ENCODE data around the gene CNTNAP5. TPM values are rescaled to one million over a fixed set of nuclear protein-coding genes. Genes with fewer than 3 reads are reported as not detected.
A peak's percentile ranks its signal among the peaks of the same experiment; 100 is the strongest.

CNTNAP5 gene
- total RNA-seq, 1 experiment from 2014 or later = not detected

DNA sequence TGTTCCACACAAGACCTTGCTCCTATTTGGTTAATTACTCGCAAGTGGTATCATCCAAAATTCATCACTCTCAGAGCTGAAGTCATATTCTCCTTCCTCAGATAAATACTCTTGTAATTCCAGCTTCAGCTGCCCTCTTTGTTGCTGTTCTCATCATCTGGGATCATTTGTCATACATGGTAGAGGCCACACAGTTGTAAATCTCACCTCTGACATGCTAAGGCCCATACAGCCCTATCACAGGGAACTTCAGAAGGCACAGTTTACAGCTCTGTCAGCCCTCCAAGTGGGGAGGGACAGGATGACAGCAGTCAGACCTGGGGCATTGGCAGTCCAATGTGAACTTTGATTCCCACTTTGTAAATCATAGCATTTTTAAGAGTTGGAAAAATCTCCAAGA lies 399.0 kb downstream of the CNTNAP5 start:
- H3K4me1 Mint-ChIP-seq (ENCODE audit: insufficient read depth, unreplicated experiment) = no peaks in the 10 kb centered on the region
- DNase-seq (ENCODE audit: unreplicated experiment) = no peak
- no TSS peak for BruUV-seq (replicated peaks)

GRCh38 chr2:124426122-124426521 lies 401.0 kb downstream of the CNTNAP5 start:
- Mint-ChIP-seq H3K27me3 (ENCODE audit: insufficient read depth, unreplicated experiment) (peaks cover 47% of the 10 kb centered on the region), H3K36me3 (ENCODE audit: insufficient read depth, unreplicated experiment) (peaks cover 6% of the 10 kb centered on the region), H3K4me1 (ENCODE audit: insufficient read depth, unreplicated experiment) (peaks cover 5% of the 10 kb centered on the region), H3K4me3 (ENCODE audit: unreplicated experiment) (no peak overlapping the region), H3K27ac (ENCODE audit: low read depth, unreplicated experiment) (no peak overlapping the region), H3K9me3 (ENCODE audit: unreplicated experiment) (no peaks in the 10 kb centered on the region)
- intact Hi-C loops (cut with micrococcal nuclease) = no loop called here
- CTCF ChIA-PET = interaction anchor here (0.7 kb wide), 1 partner anchor 13 kb away, joined by 3 read pairs; no protein-coding TSS in a partner anchor
- no TSS peak for BruUV-seq (replicated peaks)
- POLR2A ChIA-PET = interaction anchor here (0.6 kb wide), 1 partner anchor 330 kb away, joined by 3 read pairs; no protein-coding TSS in a partner anchor
- TF ChIP-seq, protein P1, sequence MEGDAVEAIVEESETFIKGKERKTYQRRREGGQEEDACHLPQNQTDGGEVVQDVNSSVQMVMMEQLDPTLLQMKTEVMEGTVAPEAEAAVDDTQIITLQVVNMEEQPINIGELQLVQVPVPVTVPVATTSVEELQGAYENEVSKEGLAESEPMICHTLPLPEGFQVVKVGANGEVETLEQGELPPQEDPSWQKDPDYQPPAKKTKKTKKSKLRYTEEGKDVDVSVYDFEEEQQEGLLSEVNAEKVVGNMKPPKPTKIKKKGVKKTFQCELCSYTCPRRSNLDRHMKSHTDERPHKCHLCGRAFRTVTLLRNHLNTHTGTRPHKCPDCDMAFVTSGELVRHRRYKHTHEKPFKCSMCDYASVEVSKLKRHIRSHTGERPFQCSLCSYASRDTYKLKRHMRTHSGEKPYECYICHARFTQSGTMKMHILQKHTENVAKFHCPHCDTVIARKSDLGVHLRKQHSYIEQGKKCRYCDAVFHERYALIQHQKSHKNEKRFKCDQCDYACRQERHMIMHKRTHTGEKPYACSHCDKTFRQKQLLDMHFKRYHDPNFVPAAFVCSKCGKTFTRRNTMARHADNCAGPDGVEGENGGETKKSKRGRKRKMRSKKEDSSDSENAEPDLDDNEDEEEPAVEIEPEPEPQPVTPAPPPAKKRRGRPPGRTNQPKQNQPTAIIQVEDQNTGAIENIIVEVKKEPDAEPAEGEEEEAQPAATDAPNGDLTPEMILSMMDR (IDR thresholded peaks at IDR 0.05; ENCODE audit: unreplicated experiment) = no peak
- no peak for DNase-seq (ENCODE audit: unreplicated experiment)

More for the DNA sequence above, 399.0 kb downstream of the CNTNAP5 start:
- TF ChIP-seq, protein P1 (IDR thresholded peaks at IDR 0.05; ENCODE audit: unreplicated experiment) = no peak
- ChIA-PET POLR2A (no interaction called here), CTCF (no interaction called here)
- intact Hi-C loops (cut with micrococcal nuclease) = no loop called here
- Mint-ChIP-seq H3K27ac (ENCODE audit: low read depth, unreplicated experiment) (no peak overlapping the region), H3K27me3 (ENCODE audit: insufficient read depth, unreplicated experiment) (peaks cover 41% of the 10 kb centered on the region), H3K9me3 (ENCODE audit: unreplicated experiment) (no peaks in the 10 kb centered on the region), H3K36me3 (ENCODE audit: insufficient read depth, unreplicated experiment) (no peaks in the 10 kb centered on the region), H3K4me3 (ENCODE audit: unreplicated experiment) (no peak overlapping the region)

DNA sequence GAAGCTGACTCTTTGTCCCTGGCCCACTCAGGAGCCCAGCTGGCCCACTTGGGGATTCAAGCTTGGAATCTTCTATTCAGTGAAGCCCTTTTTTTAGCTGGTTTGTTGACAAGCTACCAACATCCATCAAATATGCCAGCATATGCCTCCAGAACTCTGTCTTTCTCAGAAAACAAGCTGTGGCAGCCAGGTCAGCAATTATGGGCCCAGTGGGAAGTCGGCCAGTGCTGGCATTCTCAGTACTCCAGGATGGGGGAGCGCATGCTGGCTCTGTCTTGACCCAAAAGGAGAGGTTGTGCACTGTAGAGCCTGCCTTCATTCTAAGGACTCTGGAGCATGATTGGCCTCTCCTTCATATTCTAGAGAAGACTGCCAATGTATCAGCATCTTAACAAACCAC lies 401.5 kb downstream of the CNTNAP5 start:
- ChIA-PET CTCF (interaction anchor here (0.7 kb wide), 1 partner anchor 12 kb away, joined by 3 read pairs; no protein-coding TSS in a partner anchor), POLR2A (no interaction called here)
- Mint-ChIP-seq H3K9me3 (ENCODE audit: unreplicated experiment) (no peaks in the 10 kb centered on the region), H3K4me1 (ENCODE audit: insufficient read depth, unreplicated experiment) (peaks cover 5% of the 10 kb centered on the region), H3K27me3 (ENCODE audit: insufficient read depth, unreplicated experiment) (peaks cover 42% of the 10 kb centered on the region), H3K4me3 (ENCODE audit: unreplicated experiment) (no peak overlapping the region), H3K27ac (ENCODE audit: low read depth, unreplicated experiment) (no peak overlapping the region), H3K36me3 (ENCODE audit: insufficient read depth, unreplicated experiment) (peaks cover 6% of the 10 kb centered on the region)
- TF ChIP-seq, protein P1 (IDR thresholded peaks at IDR 0.05; ENCODE audit: unreplicated experiment) = no peak
- BruUV-seq (replicated peaks) = no TSS peak
- intact Hi-C loops (cut with micrococcal nuclease) = no loop called here
- no peak for DNase-seq (ENCODE audit: unreplicated experiment)

DNA sequence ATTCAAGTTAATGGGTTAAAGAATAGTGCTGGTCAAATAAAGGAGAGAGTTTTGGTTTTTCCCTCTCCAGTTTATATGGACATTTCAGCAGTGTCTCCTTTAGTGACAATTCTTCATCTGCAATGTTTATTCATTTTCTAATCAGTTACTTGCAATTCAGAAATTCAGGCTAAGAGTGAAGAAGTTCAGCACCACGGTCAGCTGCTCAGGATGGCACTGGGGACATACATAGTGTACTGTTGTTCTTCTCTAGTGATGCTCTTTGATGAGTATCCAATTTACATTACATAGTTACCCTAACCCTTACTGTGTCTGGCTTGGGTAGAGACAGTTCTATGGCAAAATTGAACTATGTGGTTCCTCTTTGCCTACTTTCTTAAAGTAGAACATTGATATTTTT lies 412.7 kb downstream of the CNTNAP5 start:
- Mint-ChIP-seq H3K27ac (ENCODE audit: low read depth, unreplicated experiment) (no peak overlapping the region), H3K4me1 (ENCODE audit: insufficient read depth, unreplicated experiment) (no peaks in the 10 kb centered on the region), H3K9me3 (ENCODE audit: unreplicated experiment) (no peaks in the 10 kb centered on the region), H3K4me3 (ENCODE audit: unreplicated experiment) (no peak overlapping the region), H3K27me3 (ENCODE audit: insufficient read depth, unreplicated experiment) (peaks cover 42% of the 10 kb centered on the region), H3K36me3 (ENCODE audit: insufficient read depth, unreplicated experiment) (no peaks in the 10 kb centered on the region)
- intact Hi-C loops (cut with micrococcal nuclease) = no loop called here
- BruUV-seq (replicated peaks) = no TSS peak
- ChIA-PET POLR2A (no interaction called here), CTCF (no interaction called here)
- DNase-seq (ENCODE audit: unreplicated experiment) = peak; percentile 29
- TF ChIP-seq, protein P1 (IDR thresholded peaks at IDR 0.05; ENCODE audit: unreplicated experiment) = no peak
